NCI-H1092 (cell line): ENCODE data around the gene MYBPHL.

Experiments used
- DNase-seq: peaks from one replicate; lab custom pipeline; 2025; lab: John Stamatoyannopoulos, UW

Gene MYBPHL

GRCh38 chr1:109251277-109252166 is 55.3 kb downstream of the MYBPHL start:
- DNase-seq, result no peak

DNA sequence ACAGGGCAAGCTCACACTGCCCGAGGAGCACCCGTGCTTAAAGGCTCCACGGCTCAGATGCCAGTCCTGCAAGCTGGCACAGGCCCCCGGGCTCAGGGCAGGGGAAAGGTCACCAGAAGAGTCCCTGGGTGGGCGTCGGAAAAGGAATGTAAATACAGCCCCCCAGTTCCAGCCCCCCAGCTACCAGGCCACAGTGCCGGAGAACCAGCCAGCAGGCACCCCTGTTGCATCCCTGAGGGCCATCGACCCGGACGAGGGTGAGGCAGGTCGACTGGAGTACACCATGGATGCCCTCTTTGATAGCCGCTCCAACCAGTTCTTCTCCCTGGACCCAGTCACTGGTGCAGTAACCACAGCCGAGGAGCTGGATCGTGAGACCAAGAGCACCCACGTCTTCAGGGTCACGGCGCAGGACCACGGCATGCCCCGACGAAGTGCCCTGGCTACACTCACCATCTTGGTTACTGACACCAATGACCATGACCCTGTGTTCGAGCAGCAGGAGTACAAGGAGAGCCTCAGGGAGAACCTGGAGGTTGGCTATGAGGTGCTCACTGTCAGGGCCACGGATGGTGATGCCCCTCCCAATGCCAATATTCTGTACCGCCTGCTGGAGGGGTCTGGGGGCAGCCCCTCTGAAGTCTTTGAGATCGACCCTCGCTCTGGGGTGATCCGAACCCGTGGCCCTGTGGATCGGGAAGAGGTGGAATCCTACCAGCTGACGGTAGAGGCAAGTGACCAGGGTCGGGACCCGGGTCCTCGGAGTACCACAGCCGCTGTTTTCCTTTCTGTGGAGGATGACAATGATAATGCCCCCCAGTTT is 56.1 kb downstream of the MYBPHL start:
- DNase-seq, result no peak

GRCh38 chr1:109249654-109250401 is 57.0 kb downstream of the MYBPHL start:
- no peak for DNase-seq

- DNase-seq, result peak; percentile 59
Measured at GRCh38 chr1:109248797-109249629, 57.8 kb downstream of the MYBPHL start, which contains the start of gene CELSR2. TSS of gene CELSR2 (plus strand) at chr1:109249539. CDS start at chr1:109250080, 541 bp downstream.

DNA sequence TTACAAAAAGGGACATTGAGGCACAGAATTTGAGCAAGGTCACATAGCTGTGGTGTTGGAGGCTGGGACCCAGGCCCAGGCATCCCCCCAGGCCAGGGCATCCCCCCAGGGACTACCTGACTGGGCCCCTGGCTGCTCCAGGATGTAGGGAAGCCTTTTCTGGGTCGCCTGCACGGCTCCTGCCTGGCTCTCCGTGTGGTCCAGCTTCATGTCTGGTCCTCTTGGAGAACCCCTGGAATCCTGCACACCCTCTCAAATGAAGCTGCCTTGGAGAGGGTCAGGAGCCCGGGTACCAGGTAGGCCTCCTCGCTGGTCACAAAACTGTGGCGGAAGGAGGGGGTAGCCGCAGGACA is 58.4 kb downstream of the MYBPHL start:
- no peak for DNase-seq

DNA sequence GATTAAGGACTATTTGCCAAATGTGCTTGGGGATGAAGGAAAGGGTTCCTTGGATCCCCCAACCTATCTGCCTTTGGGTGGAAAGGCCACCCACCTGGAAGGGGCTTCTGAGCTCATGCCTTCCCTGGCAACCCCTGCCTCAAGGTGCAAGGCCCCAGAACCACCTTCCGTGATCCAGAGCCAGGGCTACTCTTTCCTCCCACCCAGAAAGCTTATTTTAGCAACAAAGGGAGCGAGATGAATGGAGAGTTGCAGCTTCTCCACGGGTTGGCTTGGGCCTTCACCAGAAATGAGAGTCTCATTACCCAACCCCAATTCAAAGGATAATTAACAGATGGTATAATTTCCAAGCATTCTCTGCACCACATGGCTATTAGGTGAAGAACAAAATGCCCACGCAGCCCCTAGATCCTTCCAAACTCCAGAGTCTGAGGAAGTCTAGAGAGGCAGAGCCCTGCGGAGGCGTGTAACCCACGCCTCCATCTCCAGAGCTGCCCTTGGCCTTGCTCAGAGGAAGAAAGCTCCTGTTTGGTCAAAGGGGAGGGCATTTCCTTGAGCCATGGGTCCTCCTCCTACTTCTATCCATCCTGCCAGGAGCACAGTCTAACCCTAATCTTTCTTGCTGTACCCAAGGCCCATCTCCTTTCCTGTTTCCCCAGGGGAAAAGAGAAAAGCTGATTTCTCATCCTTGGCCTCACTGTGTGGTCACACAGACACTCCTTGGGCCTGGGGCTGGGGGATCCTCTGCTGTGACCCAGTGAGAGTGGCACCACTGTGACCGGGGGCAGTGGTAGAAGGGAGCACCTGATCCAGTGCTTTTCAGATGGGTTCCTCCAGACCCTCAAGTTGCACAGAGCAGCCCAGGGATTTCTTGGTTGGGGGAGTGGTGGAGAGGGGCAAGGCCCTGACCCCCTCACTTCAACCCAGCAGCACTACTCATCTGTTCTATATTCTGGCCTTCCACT is 59.1 kb downstream of the MYBPHL start:
- no peak for DNase-seq

GRCh38 chr1:109246141-109246551 is 60.7 kb downstream of the MYBPHL start:
- no peak for DNase-seq

- DNase-seq, result no peak
Measured at GRCh38 chr1:109243860-109244552, 62.8 kb downstream of the MYBPHL start.

DNA sequence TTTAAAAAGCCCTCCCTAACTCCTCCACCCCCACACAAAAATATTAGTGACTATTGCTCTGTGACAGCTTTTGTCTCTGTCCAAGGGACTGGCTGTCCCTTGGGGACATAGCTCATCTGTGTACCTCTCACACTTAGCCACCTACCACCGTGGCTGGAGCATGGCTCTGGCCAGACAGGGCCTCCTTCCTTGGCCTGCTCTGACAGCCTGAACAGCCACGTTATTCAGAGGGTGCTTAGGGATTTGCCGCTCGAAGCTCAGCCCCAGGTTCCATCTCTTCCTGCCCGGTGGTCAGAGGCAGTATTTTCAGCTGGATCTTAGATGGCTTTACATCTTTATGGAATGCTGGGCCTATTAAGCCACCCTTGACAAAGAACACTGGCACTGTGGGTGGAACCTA is 63.6 kb downstream of the MYBPHL start:
- DNase-seq, result no peak

DNA sequence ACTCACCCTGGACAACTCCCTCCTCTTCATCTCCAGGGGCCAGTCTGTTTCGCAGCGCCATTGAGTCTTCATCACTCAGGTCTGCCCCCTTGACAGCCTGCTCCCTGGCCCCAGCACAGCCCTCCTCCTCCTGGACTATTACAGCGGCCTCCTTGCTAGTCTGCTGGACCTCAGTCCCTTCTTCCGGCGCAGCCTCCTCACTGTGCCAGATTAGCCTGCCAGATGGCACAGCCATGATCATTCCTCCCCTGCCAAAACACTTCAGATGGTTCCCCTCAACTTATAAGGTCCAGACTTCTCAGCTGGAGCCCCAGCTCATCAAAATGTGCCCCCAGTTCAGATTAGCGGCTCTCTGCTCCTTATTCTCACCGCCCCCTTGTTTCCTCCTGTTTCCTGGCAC is 64.4 kb downstream of the MYBPHL start:
- DNase-seq, result no peak
